ENCODE results near the gene AMBRA1.

The AMBRA1 gene

DNA sequence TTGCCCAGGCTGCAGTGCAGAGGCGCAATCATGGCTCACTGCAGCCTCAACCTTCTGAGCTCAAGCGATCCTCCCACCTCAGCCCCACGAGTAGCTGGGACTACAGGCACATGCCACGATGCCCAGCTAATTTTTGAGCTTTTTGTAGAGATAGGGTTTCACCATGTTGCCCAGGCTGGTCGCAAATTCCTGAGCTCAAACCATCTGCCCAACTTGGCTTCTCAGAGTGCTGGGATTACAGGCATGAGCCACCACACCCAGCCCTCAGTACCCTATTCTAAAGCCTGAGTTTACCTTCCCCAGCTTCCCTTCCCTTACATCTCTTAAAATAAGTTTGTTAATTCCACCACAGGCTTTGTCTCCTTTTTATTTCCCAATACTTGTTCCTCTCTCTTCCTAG is 59.1 kb downstream of the AMBRA1 start:
- no peak for ATAC-seq
- TF ChIP-seq, protein P1, sequence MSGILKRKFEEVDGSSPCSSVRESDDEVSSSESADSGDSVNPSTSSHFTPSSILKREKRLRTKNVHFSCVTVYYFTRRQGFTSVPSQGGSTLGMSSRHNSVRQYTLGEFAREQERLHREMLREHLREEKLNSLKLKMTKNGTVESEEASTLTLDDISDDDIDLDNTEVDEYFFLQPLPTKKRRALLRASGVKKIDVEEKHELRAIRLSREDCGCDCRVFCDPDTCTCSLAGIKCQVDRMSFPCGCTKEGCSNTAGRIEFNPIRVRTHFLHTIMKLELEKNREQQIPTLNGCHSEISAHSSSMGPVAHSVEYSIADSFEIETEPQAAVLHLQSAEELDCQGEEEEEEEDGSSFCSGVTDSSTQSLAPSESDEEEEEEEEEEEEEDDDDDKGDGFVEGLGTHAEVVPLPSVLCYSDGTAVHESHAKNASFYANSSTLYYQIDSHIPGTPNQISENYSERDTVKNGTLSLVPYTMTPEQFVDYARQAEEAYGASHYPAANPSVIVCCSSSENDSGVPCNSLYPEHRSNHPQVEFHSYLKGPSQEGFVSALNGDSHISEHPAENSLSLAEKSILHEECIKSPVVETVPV (CRISPR knock-in tag; IDR thresholded peaks at IDR 0.05) = no peak
- TF ChIP-seq ZC3H10 (CRISPR knock-in tag; IDR thresholded peaks at IDR 0.05) = no peak
- TF ChIP-seq, protein P2, sequence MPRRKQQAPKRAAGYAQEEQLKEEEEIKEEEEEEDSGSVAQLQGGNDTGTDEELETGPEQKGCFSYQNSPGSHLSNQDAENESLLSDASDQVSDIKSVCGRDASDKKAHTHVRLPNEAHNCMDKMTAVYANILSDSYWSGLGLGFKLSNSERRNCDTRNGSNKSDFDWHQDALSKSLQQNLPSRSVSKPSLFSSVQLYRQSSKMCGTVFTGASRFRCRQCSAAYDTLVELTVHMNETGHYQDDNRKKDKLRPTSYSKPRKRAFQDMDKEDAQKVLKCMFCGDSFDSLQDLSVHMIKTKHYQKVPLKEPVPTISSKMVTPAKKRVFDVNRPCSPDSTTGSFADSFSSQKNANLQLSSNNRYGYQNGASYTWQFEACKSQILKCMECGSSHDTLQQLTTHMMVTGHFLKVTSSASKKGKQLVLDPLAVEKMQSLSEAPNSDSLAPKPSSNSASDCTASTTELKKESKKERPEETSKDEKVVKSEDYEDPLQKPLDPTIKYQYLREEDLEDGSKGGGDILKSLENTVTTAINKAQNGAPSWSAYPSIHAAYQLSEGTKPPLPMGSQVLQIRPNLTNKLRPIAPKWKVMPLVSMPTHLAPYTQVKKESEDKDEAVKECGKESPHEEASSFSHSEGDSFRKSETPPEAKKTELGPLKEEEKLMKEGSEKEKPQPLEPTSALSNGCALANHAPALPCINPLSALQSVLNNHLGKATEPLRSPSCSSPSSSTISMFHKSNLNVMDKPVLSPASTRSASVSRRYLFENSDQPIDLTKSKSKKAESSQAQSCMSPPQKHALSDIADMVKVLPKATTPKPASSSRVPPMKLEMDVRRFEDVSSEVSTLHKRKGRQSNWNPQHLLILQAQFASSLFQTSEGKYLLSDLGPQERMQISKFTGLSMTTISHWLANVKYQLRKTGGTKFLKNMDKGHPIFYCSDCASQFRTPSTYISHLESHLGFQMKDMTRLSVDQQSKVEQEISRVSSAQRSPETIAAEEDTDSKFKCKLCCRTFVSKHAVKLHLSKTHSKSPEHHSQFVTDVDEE (CRISPR knock-in tag; IDR thresholded peaks at IDR 0.05) = no peak
- TF ChIP-seq ZFP30 (CRISPR knock-in tag; IDR thresholded peaks at IDR 0.05) = no peak
- no peak for TF ChIP-seq GLIS3 (CRISPR knock-in tag; IDR thresholded peaks at IDR 0.05)
- no peak for TF ChIP-seq BACH2 (CRISPR knock-in tag; IDR thresholded peaks at IDR 0.05; ENCODE audit: borderline replicate concordance)
- TF ChIP-seq OSR1 (CRISPR knock-in tag; IDR thresholded peaks at IDR 0.05) = no peak
- no peak for TF ChIP-seq ISL1 (CRISPR knock-in tag; IDR thresholded peaks at IDR 0.05)
- no peak for TF ChIP-seq ARNTL (CRISPR knock-in tag; IDR thresholded peaks at IDR 0.05; ENCODE audit: borderline replicate concordance, low read depth)
- TF ChIP-seq, protein P3, sequence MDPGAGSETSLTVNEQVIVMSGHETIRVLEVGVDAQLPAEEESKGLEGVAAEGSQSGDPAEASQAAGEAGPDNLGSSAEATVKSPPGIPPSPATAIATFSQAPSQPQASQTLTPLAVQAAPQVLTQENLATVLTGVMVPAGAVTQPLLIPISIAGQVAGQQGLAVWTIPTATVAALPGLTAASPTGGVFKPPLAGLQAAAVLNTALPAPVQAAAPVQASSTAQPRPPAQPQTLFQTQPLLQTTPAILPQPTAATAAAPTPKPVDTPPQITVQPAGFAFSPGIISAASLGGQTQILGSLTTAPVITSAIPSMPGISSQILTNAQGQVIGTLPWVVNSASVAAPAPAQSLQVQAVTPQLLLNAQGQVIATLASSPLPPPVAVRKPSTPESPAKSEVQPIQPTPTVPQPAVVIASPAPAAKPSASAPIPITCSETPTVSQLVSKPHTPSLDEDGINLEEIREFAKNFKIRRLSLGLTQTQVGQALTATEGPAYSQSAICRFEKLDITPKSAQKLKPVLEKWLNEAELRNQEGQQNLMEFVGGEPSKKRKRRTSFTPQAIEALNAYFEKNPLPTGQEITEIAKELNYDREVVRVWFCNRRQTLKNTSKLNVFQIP (CRISPR knock-in tag; IDR thresholded peaks at IDR 0.05; ENCODE audit: borderline replicate concordance, low read depth) = no peak
- no peak for TF ChIP-seq ESRRG (CRISPR knock-in tag; IDR thresholded peaks at IDR 0.05)
- TF ChIP-seq CSDC2 (CRISPR knock-in tag; IDR thresholded peaks at IDR 0.05) = no peak
- no peak for TF ChIP-seq ZNF8 (CRISPR knock-in tag; IDR thresholded peaks at IDR 0.05)

DNA sequence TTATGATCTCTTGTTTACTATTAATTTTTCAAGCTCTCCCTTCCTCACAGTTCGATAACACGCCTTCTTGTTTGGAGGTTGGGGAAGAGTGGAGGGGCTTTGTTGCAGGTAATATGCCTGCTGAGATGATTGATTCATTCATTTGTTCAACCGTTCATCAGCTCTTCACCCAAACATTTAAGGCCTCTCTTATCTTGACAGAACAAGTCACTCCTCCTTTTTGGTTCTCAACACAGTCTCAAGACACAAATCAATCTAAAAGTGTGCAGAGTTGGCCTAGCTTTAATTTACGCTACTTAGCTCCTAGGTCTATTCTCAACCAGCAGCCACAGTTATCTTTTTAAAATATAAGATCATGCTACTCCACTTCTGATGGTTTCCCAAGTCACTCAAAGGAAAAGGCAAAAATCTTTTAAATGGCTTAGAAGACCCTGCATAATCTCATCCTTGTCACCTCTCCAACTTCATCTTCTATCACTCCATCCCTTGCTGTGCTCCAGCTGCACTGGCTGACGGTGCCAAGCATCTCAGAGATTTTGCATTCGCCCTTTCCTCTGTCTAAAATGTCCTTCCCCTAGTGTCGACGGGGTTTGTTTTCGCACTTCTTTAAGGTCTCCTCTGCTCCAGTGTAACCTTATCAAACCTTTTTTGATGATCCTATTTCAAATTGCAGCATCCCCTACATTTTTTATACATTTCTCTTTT is 60.3 kb downstream of the AMBRA1 start:
- no peak for ATAC-seq
- TF ChIP-seq, protein P4, sequence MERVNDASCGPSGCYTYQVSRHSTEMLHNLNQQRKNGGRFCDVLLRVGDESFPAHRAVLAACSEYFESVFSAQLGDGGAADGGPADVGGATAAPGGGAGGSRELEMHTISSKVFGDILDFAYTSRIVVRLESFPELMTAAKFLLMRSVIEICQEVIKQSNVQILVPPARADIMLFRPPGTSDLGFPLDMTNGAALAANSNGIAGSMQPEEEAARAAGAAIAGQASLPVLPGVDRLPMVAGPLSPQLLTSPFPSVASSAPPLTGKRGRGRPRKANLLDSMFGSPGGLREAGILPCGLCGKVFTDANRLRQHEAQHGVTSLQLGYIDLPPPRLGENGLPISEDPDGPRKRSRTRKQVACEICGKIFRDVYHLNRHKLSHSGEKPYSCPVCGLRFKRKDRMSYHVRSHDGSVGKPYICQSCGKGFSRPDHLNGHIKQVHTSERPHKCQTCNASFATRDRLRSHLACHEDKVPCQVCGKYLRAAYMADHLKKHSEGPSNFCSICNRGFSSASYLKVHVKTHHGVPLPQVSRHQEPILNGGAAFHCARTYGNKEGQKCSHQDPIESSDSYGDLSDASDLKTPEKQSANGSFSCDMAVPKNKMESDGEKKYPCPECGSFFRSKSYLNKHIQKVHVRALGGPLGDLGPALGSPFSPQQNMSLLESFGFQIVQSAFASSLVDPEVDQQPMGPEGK (CRISPR knock-in tag; IDR thresholded peaks at IDR 0.05; ENCODE audit: borderline replicate concordance) = no peak
- TF ChIP-seq CSDC2 (CRISPR knock-in tag; IDR thresholded peaks at IDR 0.05) (no peak), ARNTL (CRISPR knock-in tag; IDR thresholded peaks at IDR 0.05; ENCODE audit: borderline replicate concordance, low read depth) (no peak), TOX (CRISPR knock-in tag; IDR thresholded peaks at IDR 0.05; ENCODE audit: borderline replicate concordance) (no peak), ZC3H10 (CRISPR knock-in tag; IDR thresholded peaks at IDR 0.05) (no peak), ZFP30 (CRISPR knock-in tag; IDR thresholded peaks at IDR 0.05) (no peak), ZNF565 (CRISPR knock-in tag; conservative IDR thresholded peaks at IDR 0.05; ENCODE audit: low read depth) (no peak), OSR1 (CRISPR knock-in tag; IDR thresholded peaks at IDR 0.05) (no peak), RARB (CRISPR knock-in tag; IDR thresholded peaks at IDR 0.05) (no peak), ZNF70 (CRISPR knock-in tag; IDR thresholded peaks at IDR 0.05) (no peak)
- TF ChIP-seq, protein P1 (CRISPR knock-in tag; IDR thresholded peaks at IDR 0.05) = no peak
- TF ChIP-seq, protein P2 (CRISPR knock-in tag; IDR thresholded peaks at IDR 0.05) = no peak
- TF ChIP-seq, protein P3 (CRISPR knock-in tag; IDR thresholded peaks at IDR 0.05; ENCODE audit: borderline replicate concordance, low read depth) = no peak

All from SK-N-SH treated with all-trans-retinoic acid at 6 μM for 48 hours (cell line).